Activated CD4-positive, alpha-beta T cell treated with anti-CD3 and anti-CD28 coated beads, Interleukin-2, amount 50 U/mL, for 48 hours (primary cell): ENCODE data around the gene NUBP1.
"Not testable (repeated sequence)": the region's sequence is repeated elsewhere in the genome, so short reads cannot be mapped to it uniquely, and the experiment has no call there.

Source experiments
- DNase-seq, 2 experiments: peaks; one replicate each; pipeline ENCODE4 v3.0.0-alpha.2; 2020

The NUBP1 gene

GRCh38 chr16:10743610-10744369 lies at the start of gene NUBP1:
Gene NUBP1, plus strand, starts transcription at chr16:10743842. Its CDS starts 22 bp downstream, at chr16:10743864.
- peak; percentile 100 for DNase-seq

DNA sequence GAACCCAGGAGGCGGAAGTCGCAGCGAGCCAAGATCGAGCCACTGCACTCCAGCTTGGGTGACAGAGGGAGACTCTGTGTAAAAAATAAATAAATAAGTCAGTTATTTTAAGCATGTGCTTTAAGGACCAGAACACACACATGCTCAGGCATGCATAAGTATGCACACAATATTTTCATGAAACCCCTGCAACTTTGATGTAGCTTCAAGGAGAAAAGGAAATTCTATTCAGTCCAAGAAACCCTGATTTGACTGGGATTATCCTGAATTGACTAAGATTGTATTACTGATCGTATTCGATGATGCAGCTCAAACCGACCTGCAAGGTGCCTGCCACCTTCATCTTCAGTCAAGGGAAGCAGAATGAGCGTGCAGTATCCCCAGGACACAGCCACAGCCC lies 49.8 kb upstream of the NUBP1 start:
- no peak for DNase-seq

DNA sequence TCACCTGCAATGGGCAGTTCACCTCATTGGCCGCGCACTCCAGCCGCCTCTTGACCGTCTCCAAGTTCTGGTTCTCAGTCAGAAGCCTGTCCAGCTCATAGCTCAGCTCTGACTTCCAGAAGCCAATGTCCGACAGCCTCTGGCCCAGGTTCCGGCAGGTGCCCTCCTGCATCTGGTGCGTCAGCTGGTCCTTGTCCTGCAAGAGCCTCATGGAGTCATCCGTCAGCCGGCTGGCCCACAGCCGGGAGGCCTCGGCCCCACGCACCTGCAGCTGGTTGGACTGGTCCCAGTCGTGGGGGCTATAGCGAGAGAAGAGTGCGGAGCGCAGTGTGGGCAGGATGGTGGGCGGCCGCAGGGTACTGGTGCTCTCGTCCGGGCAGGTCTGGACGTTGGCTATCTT lies 49.3 kb upstream of the NUBP1 start:
- no peak for DNase-seq

DNA sequence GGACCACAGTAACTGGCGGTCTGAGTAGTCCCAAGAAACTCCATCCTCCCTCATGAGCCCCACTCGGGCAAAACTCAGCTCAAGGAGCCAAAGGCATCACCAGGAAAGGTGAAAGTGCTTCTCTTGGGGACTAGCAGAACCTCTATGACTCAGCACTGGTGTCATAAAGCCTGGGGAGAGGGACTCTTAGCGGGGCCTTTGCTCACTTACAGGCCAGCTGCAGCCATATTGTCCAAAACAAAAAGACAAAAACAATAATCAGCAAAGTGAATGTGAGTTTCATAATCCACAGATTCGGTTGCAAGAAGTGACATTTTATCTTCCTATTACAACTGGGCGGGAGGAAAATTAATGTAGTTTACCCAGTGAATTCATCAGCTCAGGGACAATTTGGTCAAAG lies 48.8 kb upstream of the NUBP1 start, which contains the start of gene TEKT5:
TEKT5 (minus strand) TSS at position 101 of the 400 bp plus-strand sequence; CDS start at position 44, 57 bp downstream.
- DNase-seq = no peak

DNA sequence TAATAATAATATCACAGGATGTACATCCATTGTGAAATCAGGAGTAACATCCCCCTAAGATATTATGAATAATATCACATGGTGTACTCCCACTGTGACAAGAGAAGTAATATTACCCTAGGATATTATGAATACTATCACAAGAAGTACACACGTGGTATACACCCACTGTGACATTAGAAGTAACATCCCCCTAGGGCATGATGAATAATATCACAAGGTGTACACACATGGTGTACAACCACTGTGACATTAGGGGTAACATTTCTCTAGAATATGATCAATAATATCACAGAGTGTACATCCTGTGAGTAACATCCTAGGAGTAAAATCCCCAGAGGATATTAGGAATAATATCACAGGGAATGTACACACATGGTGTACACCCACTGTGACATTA lies 43.9 kb upstream of the NUBP1 start:
- DNase-seq = no peak

- no peak for DNase-seq
These were observed 34.7 kb upstream of the NUBP1 start for GRCh38 chr16:10708969-10709368.

DNA sequence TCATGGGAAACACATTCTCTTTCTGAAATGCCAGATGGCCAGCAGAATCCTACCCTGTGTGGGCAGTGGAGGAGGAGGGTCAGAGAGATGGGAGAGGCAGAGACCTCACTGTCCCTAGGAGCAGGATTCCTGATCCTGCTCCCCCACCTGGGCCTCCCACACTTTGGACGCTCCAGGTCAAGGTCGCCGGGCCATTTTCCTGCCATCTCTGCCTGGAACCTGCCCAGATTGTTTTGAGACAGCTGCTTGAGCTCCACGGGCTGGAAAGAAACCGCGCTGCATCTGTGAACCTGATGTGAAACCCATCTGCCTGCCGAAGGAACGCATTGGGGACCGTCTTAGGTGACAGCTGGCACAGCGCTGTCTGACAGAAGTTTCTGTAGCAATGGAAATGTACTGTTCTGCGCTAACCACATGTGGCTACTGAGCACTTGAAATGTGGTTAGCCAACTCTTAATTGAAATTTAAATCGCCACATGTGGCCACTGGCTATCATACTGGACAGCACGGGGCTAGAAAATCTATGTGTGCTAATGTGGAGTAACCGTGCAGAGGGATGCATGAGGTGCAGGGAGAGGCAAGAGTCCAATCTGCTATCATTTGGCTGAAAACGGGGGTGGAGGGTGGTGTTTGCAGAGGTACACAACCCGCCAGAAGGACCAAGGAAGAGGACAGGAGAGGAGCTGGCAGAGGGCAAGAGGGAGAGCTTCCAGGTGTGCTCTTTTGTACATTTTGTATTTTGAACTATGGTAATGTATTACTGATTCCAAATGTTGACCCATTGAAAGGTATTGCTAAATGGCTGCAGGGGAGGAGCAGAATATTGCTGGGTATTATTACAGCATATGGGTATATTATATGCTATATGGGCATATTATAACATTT lies 15.4 kb upstream of the NUBP1 start:
- no peak for DNase-seq

- DNase-seq = no peak
These were observed 14.3 kb upstream of the NUBP1 start for GRCh38 chr16:10729104-10730048.

GRCh38 chr16:10731790-10732189 lies 11.9 kb upstream of the NUBP1 start:
- no peak for DNase-seq

DNA sequence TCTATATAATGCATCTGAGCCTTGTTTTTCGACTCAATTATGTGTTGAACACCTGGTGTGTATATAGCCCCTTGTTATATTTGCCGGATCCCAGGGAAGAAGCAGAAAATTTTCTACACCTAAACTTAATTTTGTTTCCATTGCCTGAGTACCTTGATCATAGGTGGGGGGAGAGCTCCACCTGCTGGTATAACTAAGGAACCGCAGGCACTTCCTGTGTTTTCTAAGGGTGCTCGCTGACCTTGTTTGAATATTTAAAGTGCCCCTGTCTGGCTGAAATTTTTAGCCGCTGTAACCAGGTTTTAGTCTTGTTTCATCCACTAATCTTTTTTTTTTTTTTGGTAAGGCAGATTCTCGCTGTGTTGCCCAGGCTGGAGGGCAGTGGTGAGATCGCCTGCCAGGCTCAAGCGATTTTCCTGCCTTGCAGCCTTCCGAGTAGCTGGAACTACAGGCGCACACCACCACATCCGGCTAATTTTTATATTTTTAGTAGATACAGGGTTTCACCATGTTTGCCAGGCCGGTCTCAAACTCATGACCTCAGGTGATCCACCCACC lies 6.5 kb upstream of the NUBP1 start:
- peak; percentile 59 to 71 for DNase-seq

GRCh38 chr16:10738231-10739077 lies 5.2 kb upstream of the NUBP1 start:
- DNase-seq = peak; percentile 56 to 65

DNA sequence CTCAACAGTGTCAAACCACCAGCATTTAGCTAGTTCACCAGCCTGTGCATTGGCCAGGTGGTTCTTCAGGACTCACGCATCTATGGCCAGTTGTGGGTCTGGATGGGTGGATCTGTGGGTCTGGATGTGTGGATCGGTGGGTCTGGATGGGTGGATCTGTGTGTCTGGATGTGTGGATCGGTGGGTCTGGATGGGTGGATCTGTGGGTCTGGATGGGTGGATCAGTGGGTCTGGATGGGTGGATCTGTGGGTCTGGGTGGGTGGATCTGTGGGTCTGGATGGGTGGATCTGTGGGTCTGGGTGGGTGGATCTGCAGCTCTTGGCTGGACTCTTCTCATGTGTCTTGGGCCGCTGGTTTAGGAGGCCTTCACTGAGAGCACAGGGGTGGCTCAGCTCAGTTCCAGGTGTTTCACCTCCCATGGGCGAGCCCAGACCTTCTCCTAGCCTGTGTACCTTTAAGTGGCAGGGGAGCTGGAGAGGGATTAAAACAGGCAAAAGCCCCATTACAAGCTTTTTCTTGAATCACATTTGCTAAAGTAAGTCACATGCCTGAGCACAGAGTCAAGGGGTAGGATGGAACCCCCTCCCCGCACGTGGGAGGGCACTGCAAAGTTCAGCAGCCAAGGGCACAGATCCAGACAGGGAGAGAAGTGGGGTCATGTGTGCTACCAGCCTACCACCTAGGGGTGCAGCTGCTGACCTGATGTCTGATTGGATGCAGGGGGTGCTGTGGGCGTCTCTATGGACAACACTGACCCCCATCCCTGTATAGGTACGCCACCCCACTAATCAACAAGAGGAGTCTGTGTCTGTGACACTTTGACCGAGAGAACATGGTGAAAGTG lies 3.4 kb upstream of the NUBP1 start:
- no peak for DNase-seq

GRCh38 chr16:10740845-10741208 lies 2.8 kb upstream of the NUBP1 start:
- DNase-seq = no peak

DNA sequence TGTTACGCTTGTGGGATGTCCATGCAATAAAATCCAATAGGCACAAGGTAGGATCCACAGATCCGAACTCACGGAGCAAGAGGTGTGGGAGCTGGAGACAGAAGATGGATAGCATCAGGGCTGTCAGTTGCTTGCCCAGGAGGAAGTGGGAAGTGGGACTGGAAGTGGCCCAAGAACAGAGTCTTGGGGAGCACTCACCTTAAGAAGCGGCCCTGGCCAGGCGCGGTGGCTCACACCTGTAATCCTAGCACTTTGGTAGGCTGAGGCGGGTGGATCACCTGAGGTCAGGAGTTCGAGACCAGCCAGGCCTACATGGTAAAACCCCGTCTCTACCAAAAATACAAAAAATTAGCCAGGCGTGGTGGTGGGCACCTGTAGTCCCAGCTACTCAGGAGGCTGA lies 2.4 kb upstream of the NUBP1 start:
- not testable (repeated sequence) for DNase-seq

DNA sequence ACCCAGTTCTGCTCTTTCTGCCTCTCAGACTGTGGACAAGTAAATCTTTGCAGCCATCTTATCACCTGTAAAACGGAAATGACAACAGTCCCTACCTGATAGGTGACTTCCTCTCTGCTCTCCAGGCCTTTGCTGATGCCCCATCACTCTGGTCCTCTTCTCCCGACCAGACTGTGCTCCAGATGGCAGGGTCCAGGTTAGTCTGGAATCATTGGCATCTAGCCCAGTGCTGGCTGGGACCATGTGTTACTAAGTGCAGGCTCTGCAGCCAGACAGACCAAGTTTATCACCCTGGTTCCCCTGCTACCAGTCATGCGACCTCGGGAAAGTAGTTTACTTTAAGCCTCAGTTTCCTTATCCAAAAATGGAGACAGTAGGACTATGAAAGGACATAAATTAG lies 1.8 kb upstream of the NUBP1 start:
- no peak for DNase-seq

GRCh38 chr16:10743227-10743609 lies 424 bp upstream of the NUBP1 start:
- DNase-seq = no peak

DNA sequence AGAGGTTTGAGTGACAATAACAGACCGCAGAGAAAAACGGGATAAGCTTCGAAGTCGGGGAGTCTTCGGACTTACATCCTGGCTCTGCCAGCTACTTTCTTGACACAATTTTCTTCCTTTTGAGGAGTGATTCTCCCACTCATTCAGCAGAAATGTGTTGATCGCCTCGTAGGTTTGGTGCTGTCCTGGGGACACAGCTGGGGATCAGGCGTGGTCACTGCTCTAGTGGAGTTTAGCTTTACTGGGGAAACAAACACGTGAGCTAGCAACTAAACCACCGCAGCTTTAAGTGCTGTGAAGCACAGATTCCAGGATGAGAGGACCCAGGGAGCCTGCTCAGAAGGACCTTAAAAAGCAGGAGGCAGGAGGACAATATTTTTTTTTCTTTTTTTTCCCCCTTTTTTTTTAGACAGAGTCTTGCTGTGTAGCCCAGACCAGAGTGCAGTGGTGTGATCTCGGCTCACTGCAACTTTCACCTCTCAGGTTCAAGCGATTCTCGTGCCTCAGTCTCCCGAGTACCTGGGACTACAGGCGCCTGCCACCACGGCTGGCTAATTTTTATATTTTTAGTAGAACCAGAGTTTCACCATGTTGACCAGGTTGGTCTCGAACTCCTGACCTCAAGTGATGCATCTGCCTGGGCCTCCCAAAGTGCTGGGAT lies 858 bp downstream of the NUBP1 start:
- no peak for DNase-seq

GRCh38 chr16:10745841-10746240 lies 2.2 kb downstream of the NUBP1 start:
- no peak for DNase-seq

DNA sequence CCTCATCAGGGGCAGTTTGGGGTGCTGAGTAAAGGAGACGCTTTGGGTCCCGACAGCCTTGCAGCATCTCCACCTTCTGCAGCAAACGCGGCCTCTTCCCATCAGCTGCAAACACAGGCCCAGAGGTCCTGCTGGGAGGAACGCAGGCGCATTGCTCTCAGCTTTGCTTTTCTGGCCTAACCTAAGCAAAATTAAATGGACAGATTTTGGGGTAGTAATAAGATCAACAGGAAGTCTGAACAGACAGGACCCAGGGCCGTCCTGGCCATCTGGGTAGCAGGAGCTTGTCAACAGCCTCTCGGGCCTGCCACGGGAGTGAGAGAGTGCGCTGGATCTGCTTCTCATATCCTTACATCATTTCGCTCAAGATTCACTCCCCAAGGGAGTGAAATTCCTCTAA lies 7.2 kb downstream of the NUBP1 start:
- no peak for DNase-seq

- DNase-seq = peak; percentile 40 to 52
These were observed 7.7 kb downstream of the NUBP1 start for GRCh38 chr16:10751291-10751697.
